ENCODE measurements around the gene TUBGCP6.

- TF ChIP-seq ZFX (IDR thresholded peaks at IDR 0.05; ENCODE audit: borderline replicate concordance), result no peak
- TF ChIP-seq CTCF (IDR thresholded peaks at IDR 0.05), result no peak
Observed at GRCh38 chr22:50285568-50286229, 40.9 kb upstream of the TUBGCP6 start.
